ENCODE data around the gene B4GALT7.

DNA sequence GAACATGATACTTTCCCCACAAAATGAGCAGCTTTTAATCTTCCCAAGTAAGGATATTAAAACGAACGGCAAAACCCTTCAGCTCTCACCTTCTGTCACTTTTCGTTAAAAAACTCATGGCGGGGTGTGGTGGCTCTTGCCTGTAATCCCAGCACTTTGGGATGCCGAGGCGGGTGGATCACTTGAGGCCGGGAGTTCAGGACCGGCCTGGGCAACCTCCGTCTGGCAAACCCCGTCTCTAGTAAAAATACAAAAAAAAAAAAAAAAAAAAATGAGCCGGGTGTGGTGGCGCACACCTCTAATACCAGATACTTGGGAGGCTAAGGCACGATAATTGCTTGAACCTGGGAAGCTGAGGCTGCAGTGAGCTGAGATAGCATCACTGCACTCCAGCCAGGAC lies 7.0 kb upstream of the B4GALT7 start:
- TF ChIP-seq, protein P1, sequence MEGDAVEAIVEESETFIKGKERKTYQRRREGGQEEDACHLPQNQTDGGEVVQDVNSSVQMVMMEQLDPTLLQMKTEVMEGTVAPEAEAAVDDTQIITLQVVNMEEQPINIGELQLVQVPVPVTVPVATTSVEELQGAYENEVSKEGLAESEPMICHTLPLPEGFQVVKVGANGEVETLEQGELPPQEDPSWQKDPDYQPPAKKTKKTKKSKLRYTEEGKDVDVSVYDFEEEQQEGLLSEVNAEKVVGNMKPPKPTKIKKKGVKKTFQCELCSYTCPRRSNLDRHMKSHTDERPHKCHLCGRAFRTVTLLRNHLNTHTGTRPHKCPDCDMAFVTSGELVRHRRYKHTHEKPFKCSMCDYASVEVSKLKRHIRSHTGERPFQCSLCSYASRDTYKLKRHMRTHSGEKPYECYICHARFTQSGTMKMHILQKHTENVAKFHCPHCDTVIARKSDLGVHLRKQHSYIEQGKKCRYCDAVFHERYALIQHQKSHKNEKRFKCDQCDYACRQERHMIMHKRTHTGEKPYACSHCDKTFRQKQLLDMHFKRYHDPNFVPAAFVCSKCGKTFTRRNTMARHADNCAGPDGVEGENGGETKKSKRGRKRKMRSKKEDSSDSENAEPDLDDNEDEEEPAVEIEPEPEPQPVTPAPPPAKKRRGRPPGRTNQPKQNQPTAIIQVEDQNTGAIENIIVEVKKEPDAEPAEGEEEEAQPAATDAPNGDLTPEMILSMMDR (conservative IDR thresholded peaks at IDR 0.05; ENCODE audit: low read length), result no peak
- no peak for TF ChIP-seq EZH2phosphoT487 (IDR thresholded peaks at IDR 0.05; ENCODE audit: borderline replicate concordance, low read depth, low read length)
